K562 (cell line): ENCODE results near the gene ZNF407. TPM values are rescaled to one million over a fixed set of nuclear protein-coding genes. Genes with fewer than 3 reads are reported as not detected.

Experiments
- ADNP ChIP-seq: fragments of 200-800 bp; sonication (Bioruptor generic); IDR thresholded peaks from 2 replicates; pipeline ENCODE4 v1.6.1; 2016; ENCODE audit warnings: missing genetic modification characterization, missing compliant biosample characterization
- CCNT2 ChIP-seq: IDR thresholded peaks from 2 replicates; pipeline ENCODE4 v1.6.1; 2011; ENCODE audit warnings: borderline replicate concordance, low read depth, mild to moderate bottlenecking, moderate library complexity, mixed read lengths, low read length; ENCODE audit not compliant: insufficient read length; ENCODE audit errors: extremely low read depth
- HCFC1 ChIP-seq: IDR thresholded peaks from 2 replicates; pipeline ENCODE4 v1.6.1; 2012; ENCODE audit warnings: low read depth, low read length, improper control_type of control experiment
- HMG20A ChIP-seq: fragments of 450-650 bp; formaldehyde crosslinking; conservative IDR thresholded peaks from 2 replicates; pipeline ENCODE4 v1.4.0; 2020; ENCODE audit warnings: mild to moderate bottlenecking, mixed read lengths
- KDM1A ChIP-seq, 2 experiments: fragments of 450-650 bp; IDR thresholded peaks; 2 replicates each; pipeline ENCODE4 v1.6.1; 2016; ENCODE audit warnings: mild to moderate bottlenecking in 2 of 2
- KDM5B ChIP-seq: fragments of 200-600 bp; sonication (generic); IDR thresholded peaks from 2 replicates; pipeline ENCODE4 v1.6.1; 2012; ENCODE audit warnings: low read depth, mild to moderate bottlenecking, moderate library complexity, low read length, control low read depth, inconsistent platforms; ENCODE audit not compliant: insufficient replicate concordance
- MAFF ChIP-seq: IDR thresholded peaks from 2 replicates; pipeline ENCODE4 v1.6.1; 2012; ENCODE audit warnings: low read length, improper control_type of control experiment
- PATZ1 ChIP-seq: fragments of 250-450 bp; sonication (Bioruptor Pico); IDR thresholded peaks from 2 replicates; pipeline ENCODE4 v1.5.0; 2020; ENCODE audit warnings: mild to moderate bottlenecking, borderline replicate concordance
- PML ChIP-seq: IDR thresholded peaks from 2 replicates; pipeline ENCODE4 v1.6.1; 2012; ENCODE audit warnings: low read length, inconsistent platforms
- PRDM10 ChIP-seq: fragments of 450-650 bp; IDR thresholded peaks from 2 replicates; pipeline ENCODE4 v1.6.1; 2018; ENCODE audit not compliant: partially characterized antibody
- RCOR1 ChIP-seq, 2 experiments: IDR thresholded peaks; 2 replicates each; pipeline ENCODE4 v1.6.1; 2012; ENCODE audit warnings: low read depth in 2 of 2, low read length in 2 of 2, borderline replicate concordance in 1 of 2, improper control_type of control experiment in 1 of 2
- RFX1 ChIP-seq: fragments of 450-650 bp; IDR thresholded peaks from 2 replicates; pipeline ENCODE4 v1.6.1; 2016; ENCODE audit warnings: mild to moderate bottlenecking, moderate library complexity
- SIRT6 ChIP-seq: IDR thresholded peaks from one replicate; pipeline ENCODE4 v1.6.1; 2012; ENCODE audit warnings: low read depth, mild to moderate bottlenecking, control low read depth, inconsistent platforms, low read length, moderate library complexity
- SMAD4 ChIP-seq: fragments of 250-450 bp; sonication (Bioruptor Pico); conservative IDR thresholded peaks from 2 replicates; pipeline ENCODE4 v1.8.0; 2021; ENCODE audit warnings: inconsistent platforms, mild to moderate bottlenecking, moderate library complexity
- SMARCE1 ChIP-seq: fragments of 450-650 bp; IDR thresholded peaks from 2 replicates; pipeline ENCODE4 v1.7.1; 2016; ENCODE audit warnings: mild to moderate bottlenecking
- STAT5B ChIP-seq: fragments of 250-450 bp; sonication (Bioruptor Pico); IDR thresholded peaks from 2 replicates; pipeline ENCODE4 v1.8.0; 2021; ENCODE audit warnings: mild to moderate bottlenecking, inconsistent platforms
- TSC22D4 ChIP-seq: fragments of 450-650 bp; IDR thresholded peaks from 2 replicates; pipeline ENCODE4 v1.6.1; 2016; ENCODE audit warnings: missing genetic modification characterization, missing biosample characterization, control low read depth
- TSHZ1 ChIP-seq: fragments of 250-450 bp; sonication (Bioruptor Pico); IDR thresholded peaks from 2 replicates; pipeline ENCODE4 v1.4.0; 2020; ENCODE audit warnings: mild to moderate bottlenecking, moderate library complexity
- ZNF121 ChIP-seq: sonication (generic); formaldehyde crosslinking; conservative IDR thresholded peaks from 2 replicates; pipeline ENCODE4 v1.8.0; 2022; ENCODE audit warnings: missing genetic modification reagents
- ZNF239 ChIP-seq: fragments of 250-450 bp; sonication (Bioruptor Pico); IDR thresholded peaks from 2 replicates; pipeline ENCODE4 v1.4.0; 2020; ENCODE audit warnings: mild to moderate bottlenecking
- ZNF830 ChIP-seq: fragments of 250-450 bp; sonication (Bioruptor Pico); IDR thresholded peaks from 2 replicates; pipeline ENCODE4 v1.5.0; 2021; ENCODE audit warnings: mild to moderate bottlenecking
- polyA plus RNA-seq, 8 experiments: library from polyadenylated mRNA; depleted of rRNA in 4 of 8; stranded (reverse) in 5 of 8; unstranded in 3 of 8; fragments of >200 nt; fragmentation: Nextera tagmentation in 2 of 8; fragmentation: Illumina TruSeq in 1 of 8; extraction: Ambion mirVana in 2 of 8; extraction: Trizol in 1 of 8; gene quantifications; 2 replicates each; pipeline versions ENCODE4 v1.2.1 to v1.2.3, GENCODE V29; 2011 to 2014; ENCODE audit warnings: inconsistent platforms in 1 of 8, missing spikeins in 1 of 8
- total RNA-seq, 7 experiments: library from RNA; depleted of rRNA in 6 of 7; stranded (reverse); fragments of >200 nt in 6 of 7; fragmentation: Illumina TruSeq in 2 of 7; extraction: Trizol in 2 of 7; gene quantifications; 2 replicates each; pipeline versions ENCODE4 v1.2.1 to v1.2.3, GENCODE V29; 2011 to 2021; ENCODE audit warnings: low replicate concordance in 1 of 7

ZNF407 gene
- total and polyA plus RNA-seq, 9 of the 15 experiments (the other 6 are each of a cell fraction or from before 2014, with no cell fraction given): 0.21 to 5.4 (median 2.3) TPM

- TF ChIP-seq TSHZ1 (CRISPR knock-in tag) (no peak), HCFC1 (no peak), ZNF239 (CRISPR knock-in tag) (no peak), ZNF121 (no peak), HMG20A (CRISPR knock-in tag) (no peak), KDM5B (no peak), RCOR1 (IDR thresholded peaks at IDR 0.05; ENCODE audit: borderline replicate concordance in 1 of 2, low read depth in 2 of 2, low read length in 2 of 2) (peak in 1 of 2 experiments; percentile 59; a peak in 1 of 4 replicates), SIRT6 (no peak), PATZ1 (CRISPR knock-in tag) (no peak), MAFF (no peak), PML (no peak), RFX1 (no peak), ADNP (tag) (0 out of 2 replicates have a peak, but pooled peaks have one; percentile 16), SMAD4 (0 out of 2 replicates have a peak, but pooled peaks have one; percentile 47), ZNF830 (CRISPR knock-in tag) (no peak), CCNT2 (no peak), KDM1A (IDR thresholded peaks at IDR 0.05) (peak; percentile 33 to 47; a peak in 3 of 4 replicates), SMARCE1 (0 out of 2 replicates have a peak, but pooled peaks have one; percentile 20), STAT5B (CRISPR knock-in tag) (no peak), TSC22D4 (tag) (no peak), PRDM10 (no peak)
Observed at GRCh38 chr18:74861154-74861553, 263.5 kb downstream of the ZNF407 start (continued).
